Measurements from ENCODE around the gene PSME1. TPM values are rescaled to one million over a fixed set of nuclear protein-coding genes. Genes with fewer than 3 reads are reported as not detected.

Gene PSME1
- polyA plus RNA-seq, 1 donor (not counting 4 experiments of a cell fraction or from before 2014, with no cell fraction given): 75.1 TPM

GRCh38 chr14:24114532-24115421, 21.2 kb upstream of the PSME1 start, which contains the start of the genes DCAF11 and NRL:
Gene DCAF11, plus strand, starts transcription at chr14:24114777. Its CDS starts 818 bp downstream, at chr14:24115595.
Gene NRL, minus strand, starts transcription at chr14:24114949. Its CDS starts 32,101 bp downstream, at chr14:24082848.
- Histone ChIP-seq H3K9ac (ENCODE audit: control insufficient read depth, extremely low read depth, insufficient read depth, low read length) (peak within 1 kb of the TSS; percentile 90), H3K27me3 (ENCODE audit: control insufficient read depth, extremely low read depth, insufficient read depth, low read length) (no peaks in the 10 kb centered on the region), H3K36me3 (ENCODE audit: control insufficient read depth in 2 of 2, extremely low read depth in 1 of 2, insufficient read depth in 2 of 2, low read length in 2 of 2) (peaks cover 12 to 23% of the 10 kb centered on the region in 2 experiments), H3K4me2 (ENCODE audit: control insufficient read depth, extremely low read depth, insufficient read depth, low read depth, low read length) (peak within 1 kb of the TSS; percentile 71), H3K9me3 (ENCODE audit: control insufficient read depth, low read depth, low read length) (no peaks in the 10 kb centered on the region), H3K27ac (ENCODE audit: control insufficient read depth, insufficient read depth, low read length) (peak within 1 kb of the TSS; percentile 97), H3K4me1 (ENCODE audit: control insufficient read depth, extremely low read depth, insufficient read depth, low read length) (peaks cover 15% of the 10 kb centered on the region), H3K4me3 (ENCODE audit: control insufficient read depth in 2 of 3, extremely low read depth in 1 of 3, insufficient read depth in 2 of 3, low read depth in 1 of 3, low read length in 3 of 3) (peak within 1 kb of the TSS; percentile 68 to 84 (median 74)), H2AFZ (ENCODE audit: control insufficient read depth, low read length) (peak within 1 kb of the TSS; percentile 87), H3K9me1 (ENCODE audit: control insufficient read depth, extremely low read depth, insufficient read depth, low read length) (no peaks in the 10 kb centered on the region), H3K79me2 (ENCODE audit: control insufficient read depth, insufficient read depth, low read length) (no peaks in the 10 kb centered on the region), H4K20me1 (ENCODE audit: control insufficient read depth, extremely low read depth, insufficient read depth, low read length) (no peaks in the 10 kb centered on the region)
- TF ChIP-seq EZH2 (IDR thresholded peaks at IDR 0.05; ENCODE audit: low read length) (no peak), CTCF (optimal IDR thresholded peaks at IDR 0.05 in 1 of 3, IDR thresholded peaks at IDR 0.05 in 1 of 3, conservative IDR thresholded peaks at IDR 0.05 in 1 of 3; ENCODE audit: extremely low read depth in 1 of 3, insufficient read depth in 2 of 3, low read length in 3 of 3) (no peak)
- FAIRE-seq: peak; percentile 77
- dilution Hi-C loops (cut with MboI; ENCODE audit: extremely low pct_ligation_motif_present, low sequenced_read_pairs): no loop called here
- peak; percentile 98 for DNase-seq (ENCODE audit: low read depth, low spot score)

- H3K79me2 ChIP-seq (ENCODE audit: control insufficient read depth, insufficient read depth, low read length): no peaks in the 10 kb centered on the region
- H3K9me3 ChIP-seq (ENCODE audit: control insufficient read depth, low read depth, low read length): no peaks in the 10 kb centered on the region
- peak overlapping the region; percentile 71 for H3K4me2 ChIP-seq (ENCODE audit: control insufficient read depth, extremely low read depth, insufficient read depth, low read depth, low read length)
- dilution Hi-C loops (cut with MboI; ENCODE audit: extremely low pct_ligation_motif_present, low sequenced_read_pairs): no loop called here
- DNase-seq (ENCODE audit: low read depth, low spot score) (no peak), FAIRE-seq (no peak)
- no peaks in the 10 kb centered on the region for H4K20me1 ChIP-seq (ENCODE audit: control insufficient read depth, extremely low read depth, insufficient read depth, low read length)
- no peaks in the 10 kb centered on the region for H3K9me1 ChIP-seq (ENCODE audit: control insufficient read depth, extremely low read depth, insufficient read depth, low read length)
- peaks cover 15% of the 10 kb centered on the region for H3K4me1 ChIP-seq (ENCODE audit: control insufficient read depth, extremely low read depth, insufficient read depth, low read length)
- H3K4me3 ChIP-seq (ENCODE audit: control insufficient read depth in 2 of 3, extremely low read depth in 1 of 3, insufficient read depth in 2 of 3, low read depth in 1 of 3, low read length in 3 of 3): peak overlapping the region; percentile 68 to 84 (median 74)
- H3K9ac ChIP-seq (ENCODE audit: control insufficient read depth, extremely low read depth, insufficient read depth, low read length): peak overlapping the region; percentile 90
- TF ChIP-seq CTCF (optimal IDR thresholded peaks at IDR 0.05 in 1 of 3, IDR thresholded peaks at IDR 0.05 in 1 of 3, conservative IDR thresholded peaks at IDR 0.05 in 1 of 3; ENCODE audit: extremely low read depth in 1 of 3, insufficient read depth in 2 of 3, low read length in 3 of 3): no peak
- no peak for TF ChIP-seq EZH2 (IDR thresholded peaks at IDR 0.05; ENCODE audit: low read length)
- no peaks in the 10 kb centered on the region for H3K27me3 ChIP-seq (ENCODE audit: control insufficient read depth, extremely low read depth, insufficient read depth, low read length)
- peaks cover 15 to 27% of the 10 kb centered on the region in 2 experiments for H3K36me3 ChIP-seq (ENCODE audit: control insufficient read depth in 2 of 2, extremely low read depth in 1 of 2, insufficient read depth in 2 of 2, low read length in 2 of 2)
- H3K27ac ChIP-seq (ENCODE audit: control insufficient read depth, insufficient read depth, low read length): peak overlapping the region; percentile 97
- peak overlapping the region; percentile 83 for H2AFZ ChIP-seq (ENCODE audit: control insufficient read depth, low read length)
Measured at GRCh38 chr14:24115422-24116127, 20.4 kb upstream of the PSME1 start.

All from keratinocyte (primary cell).